Medulla oblongata (tissue), 1 donor: ENCODE data around the gene LRP1B.
"Not testable (repeated sequence)": the region's sequence is repeated elsewhere in the genome, so short reads cannot be mapped to it uniquely, and the experiment has no call there.

Source experiments
- DNase-seq: peaks from one replicate; pipeline ENCODE4 v3.0.0-alpha.2; 2015; ENCODE audit errors: extremely low spot score

LRP1B gene

DNA sequence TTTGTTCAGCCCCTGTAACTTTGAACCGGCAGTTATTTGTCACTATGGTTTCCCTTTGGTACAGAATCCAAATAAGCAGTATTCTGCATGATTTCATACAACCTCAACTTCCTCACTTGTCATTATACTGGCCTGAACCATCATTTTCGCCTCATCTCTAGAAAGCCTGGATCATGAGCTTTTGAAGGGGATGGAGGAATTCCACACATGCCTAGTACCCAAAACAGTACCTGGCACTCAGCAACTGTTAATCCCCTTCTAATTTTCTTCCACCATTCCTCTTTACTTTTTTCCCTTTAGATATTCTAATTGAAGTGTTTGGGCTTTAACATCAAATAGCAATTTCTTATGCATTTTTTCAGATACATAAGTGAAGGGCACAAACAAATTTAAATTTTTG is 1776.3 kb downstream of the LRP1B start:
- DNase-seq = no peak

- no peak for DNase-seq
Observed at GRCh38 chr2:140353541-140353940, 1777.3 kb downstream of the LRP1B start.

GRCh38 chr2:140351692-140352091 is 1779.1 kb downstream of the LRP1B start:
- no peak for DNase-seq

DNA sequence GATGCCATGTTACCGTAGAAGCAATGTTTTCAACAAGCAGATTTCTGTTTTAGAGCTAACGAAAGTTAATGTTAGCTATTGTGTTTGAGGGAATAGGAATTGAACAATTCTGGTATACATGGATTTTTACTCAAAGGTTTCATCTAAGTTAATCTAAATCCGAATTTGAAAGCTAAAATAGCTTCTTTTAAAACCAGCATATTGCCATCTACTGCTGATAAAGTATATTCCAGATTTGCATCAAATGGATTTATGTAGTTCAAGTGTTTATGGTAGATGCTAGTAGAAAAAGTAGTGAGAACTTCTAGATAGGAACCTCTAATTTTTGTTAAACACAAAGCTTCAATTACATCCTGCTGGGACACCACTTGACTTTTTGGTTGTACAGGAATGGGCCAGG is 1781.1 kb downstream of the LRP1B start:
- no peak for DNase-seq

DNA sequence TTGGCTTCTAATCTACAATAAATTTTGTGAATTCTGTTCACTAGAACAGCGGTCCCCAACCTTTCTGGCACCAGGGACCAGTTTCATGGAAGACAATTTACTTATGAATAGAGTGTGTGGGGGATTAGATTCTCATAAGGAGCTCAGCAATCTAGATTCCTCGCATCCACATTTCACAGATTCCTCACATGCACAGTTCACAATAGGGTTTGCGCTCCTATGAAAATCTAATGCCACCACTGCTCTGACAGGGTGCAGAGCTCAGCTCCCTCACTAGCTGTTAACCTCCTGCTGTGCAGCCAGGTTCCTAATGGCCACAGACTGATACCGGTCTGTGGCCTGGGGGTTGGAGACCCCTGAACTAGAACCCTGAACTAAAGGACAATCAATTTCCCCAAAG is 1782.0 kb downstream of the LRP1B start:
- no peak for DNase-seq

DNA sequence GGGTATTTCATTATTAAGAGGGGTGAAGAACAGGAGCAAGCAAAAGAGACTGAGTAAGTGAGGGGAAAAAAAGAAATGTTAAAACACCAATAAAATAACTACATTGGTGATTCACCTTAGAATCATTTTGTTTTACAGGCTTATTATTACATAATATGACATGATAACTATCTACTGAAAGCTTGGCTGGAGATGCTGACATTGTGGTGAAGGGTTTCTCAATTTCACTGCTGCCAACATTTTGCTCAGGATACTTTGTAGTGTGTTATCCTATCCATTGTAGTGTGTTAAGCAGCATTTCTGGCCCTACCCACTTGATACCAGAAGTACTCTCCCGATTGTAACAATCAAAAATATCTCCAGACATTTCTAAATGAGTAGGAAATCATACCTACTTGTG is 1786.0 kb downstream of the LRP1B start:
- no peak for DNase-seq

- not testable (repeated sequence) for DNase-seq
Observed at GRCh38 chr2:140344266-140344665, 1786.5 kb downstream of the LRP1B start.

- no peak for DNase-seq
Observed at GRCh38 chr2:140338795-140339194, 1792.0 kb downstream of the LRP1B start.

GRCh38 chr2:140337061-140337460 is 1793.8 kb downstream of the LRP1B start:
- DNase-seq = no peak

GRCh38 chr2:140316345-140316744 is 1814.5 kb downstream of the LRP1B start:
- DNase-seq = no peak

DNA sequence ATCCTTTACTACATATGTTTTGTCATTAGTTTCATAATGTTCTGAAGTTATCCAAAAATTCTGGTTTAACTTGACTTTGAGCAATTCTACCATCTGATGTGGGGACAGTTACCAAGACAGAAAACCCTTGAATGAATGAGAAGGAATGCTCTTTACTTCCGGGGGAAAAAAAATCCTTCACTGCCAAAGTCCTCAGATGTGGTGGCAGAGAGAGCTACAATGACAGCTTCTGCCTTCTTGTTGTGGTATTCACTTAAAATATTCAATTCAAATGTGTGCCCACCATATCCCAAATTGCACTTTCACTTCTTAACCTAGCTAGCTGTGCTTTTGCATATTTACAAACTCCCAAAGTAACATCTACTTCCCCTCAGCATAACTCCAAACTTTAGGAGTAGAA is 1818.9 kb downstream of the LRP1B start:
- DNase-seq = no peak

GRCh38 chr2:140308706-140309105 is 1822.1 kb downstream of the LRP1B start:
- DNase-seq = no peak

- DNase-seq = no peak
Observed at GRCh38 chr2:140307532-140307931, 1823.3 kb downstream of the LRP1B start.

DNA sequence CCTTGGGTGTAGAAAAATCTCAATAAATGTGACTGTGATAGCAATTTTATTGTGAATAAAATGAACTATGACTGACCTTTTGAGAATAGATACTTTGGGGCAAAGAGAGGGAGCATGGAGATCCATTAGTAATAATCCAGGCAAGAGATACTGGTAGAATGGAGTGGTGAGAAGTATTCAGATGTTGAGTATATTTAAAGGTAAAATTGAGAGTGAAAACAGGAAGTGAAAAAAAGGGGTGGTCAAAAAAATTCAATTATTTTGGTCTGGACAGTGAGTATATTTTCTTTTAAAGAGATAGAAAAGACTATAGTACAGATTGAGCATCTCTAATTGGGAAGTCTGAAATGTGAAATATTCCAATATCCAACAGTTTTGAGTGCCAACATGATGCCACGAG is 1835.0 kb downstream of the LRP1B start:
- DNase-seq = no peak

- DNase-seq = no peak
Observed at GRCh38 chr2:140288726-140289125, 1842.1 kb downstream of the LRP1B start.

DNA sequence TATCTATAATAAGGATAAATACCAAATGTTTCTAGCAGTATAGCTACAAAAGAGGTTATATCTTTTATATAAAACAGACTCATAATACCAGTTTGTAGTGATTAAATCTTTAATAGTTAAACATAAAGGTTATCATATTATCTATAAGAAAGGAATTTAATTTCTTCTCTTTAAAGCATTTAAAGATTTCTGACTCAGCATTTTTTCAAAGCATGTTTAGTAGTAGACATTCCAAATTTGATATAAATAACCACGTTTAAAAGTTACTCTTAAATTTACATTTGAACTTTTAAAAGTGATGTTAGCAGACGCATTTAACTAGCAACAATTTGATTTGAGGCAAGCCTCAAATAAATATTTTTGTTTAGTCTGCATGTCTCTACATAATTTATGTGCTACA is 1842.6 kb downstream of the LRP1B start:
- DNase-seq = no peak

DNA sequence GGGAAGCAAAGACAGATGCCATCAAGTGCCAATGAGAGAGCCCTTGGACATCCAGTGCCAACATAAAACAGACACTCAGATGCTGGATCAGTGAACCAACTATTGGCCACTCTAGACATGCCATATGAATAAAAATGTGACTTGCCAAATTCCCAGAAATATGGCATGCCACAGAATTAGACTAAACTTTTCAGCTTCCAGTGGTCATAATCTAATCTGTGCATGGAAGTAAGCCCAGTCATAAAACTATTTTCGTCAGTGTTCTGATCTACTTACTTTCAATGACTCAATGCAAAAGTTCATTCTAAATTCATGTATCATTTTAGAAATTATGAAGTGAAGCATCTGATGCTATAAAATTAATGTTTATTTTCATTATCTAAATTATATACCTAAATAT is 1844.4 kb downstream of the LRP1B start:
- DNase-seq = no peak

DNA sequence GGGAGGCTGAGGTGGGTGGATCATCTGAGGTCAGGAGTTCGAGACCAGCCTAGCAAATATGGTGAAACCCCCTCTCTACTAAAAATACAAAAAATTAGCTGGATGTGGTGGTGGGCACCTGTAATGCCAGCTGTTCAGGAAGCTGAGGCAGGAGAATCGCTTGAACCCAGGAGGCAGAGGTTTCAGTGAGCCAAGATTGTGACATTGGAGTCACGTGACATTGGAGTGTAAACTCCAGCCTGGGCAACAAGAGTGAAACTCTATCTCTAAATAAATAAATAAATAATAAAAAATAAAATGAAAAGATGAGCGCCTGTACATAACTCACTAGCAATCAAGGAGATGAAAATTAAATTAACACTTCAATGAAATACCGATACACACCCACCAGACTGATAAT is 1853.5 kb downstream of the LRP1B start:
- not testable (repeated sequence) for DNase-seq

DNA sequence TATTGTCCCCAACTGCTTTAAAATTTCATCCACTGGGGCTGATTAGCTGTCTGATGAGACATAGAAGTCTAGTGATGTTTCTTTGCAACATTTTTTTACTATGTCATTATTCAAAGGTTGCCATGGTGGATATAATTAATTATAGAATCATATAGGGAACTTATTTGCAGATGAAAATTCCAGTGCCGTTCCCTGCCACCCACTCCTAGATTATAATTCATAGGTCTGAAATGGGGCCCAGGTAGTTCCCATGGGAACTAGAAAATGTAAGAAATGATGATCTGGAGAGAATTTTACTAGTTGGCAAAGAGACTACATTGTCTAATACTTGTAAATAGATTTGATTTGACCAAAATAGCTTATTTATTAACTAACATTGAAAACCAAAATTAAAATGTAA is 1854.2 kb downstream of the LRP1B start:
- DNase-seq = no peak

- no peak for DNase-seq
Observed at GRCh38 chr2:140275427-140275826, 1855.4 kb downstream of the LRP1B start.

- no peak for DNase-seq
Observed at GRCh38 chr2:140274891-140275290, 1855.9 kb downstream of the LRP1B start.

GRCh38 chr2:140273958-140274357 is 1856.9 kb downstream of the LRP1B start:
- DNase-seq = no peak

DNA sequence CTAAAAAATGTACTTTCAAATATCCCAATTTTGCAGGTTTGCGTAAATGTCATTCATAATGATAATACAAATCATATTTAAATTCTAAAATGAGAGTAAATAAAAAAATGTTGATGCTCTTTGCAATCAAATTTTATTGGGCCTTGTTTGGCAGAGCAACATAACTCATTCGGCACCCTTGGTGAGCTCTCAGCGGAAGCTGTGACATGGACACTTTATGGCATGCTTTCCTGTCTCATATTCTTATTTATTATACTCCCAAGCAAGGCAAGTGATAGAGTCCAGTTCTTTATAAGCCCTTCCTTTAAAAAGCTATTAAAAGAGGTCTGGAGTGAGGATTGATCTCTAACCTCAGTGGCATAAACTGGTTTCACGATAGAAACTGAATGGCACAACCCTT is 1857.4 kb downstream of the LRP1B start:
- DNase-seq = no peak

DNA sequence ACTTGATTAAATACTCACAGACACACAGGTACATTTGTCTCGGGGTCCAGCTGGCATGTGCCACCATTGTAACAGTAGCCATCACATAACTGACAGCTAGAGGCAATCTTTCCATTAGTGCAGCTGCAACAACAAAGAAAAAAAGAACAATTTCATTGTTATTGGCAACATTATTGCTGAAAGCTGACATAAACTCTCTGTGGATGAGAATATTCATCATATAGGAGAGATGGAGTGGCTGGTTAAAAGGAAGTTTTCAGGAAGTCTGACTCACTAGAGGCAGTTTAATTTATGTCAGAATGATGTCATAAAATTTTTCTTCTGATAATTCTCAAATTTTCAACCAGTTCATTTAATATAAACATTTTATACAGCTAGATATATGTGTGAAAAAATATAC is 1860.6 kb downstream of the LRP1B start:
- no peak for DNase-seq

GRCh38 chr2:140269000-140269399 is 1861.8 kb downstream of the LRP1B start:
- DNase-seq = no peak
